Neutrophil (primary cell): ENCODE measurements around the gene STT3B.

Experiments used
- H3K27ac ChIP-seq: fragments of 200-600 bp; sonication (generic); 2 replicates; pipeline ENCODE4 v1.5.1; 2016; ENCODE audit warnings: mild to moderate bottlenecking, moderate library complexity
- H3K27me3 ChIP-seq: fragments of 200-600 bp; sonication (generic); 2 replicates; pipeline ENCODE4 v1.6.0; 2016; ENCODE audit warnings: mild to moderate bottlenecking
- H3K36me3 ChIP-seq: fragments of 200-600 bp; sonication (generic); 2 replicates; pipeline ENCODE4 v1.5.1; 2017
- H3K4me1 ChIP-seq, 2 experiments: fragments of 200-600 bp in 1 of 2; sonication (generic) in 1 of 2; 1 replicate in 1 of 2; 2 replicates in 1 of 2; pipeline versions ENCODE4 v1.5.1 to v1.6.1; 2013 to 2016; ENCODE audit warnings: low read depth in 1 of 2, low read length in 1 of 2, mild to moderate bottlenecking in 1 of 2, moderate library complexity in 1 of 2; ENCODE audit not compliant: control insufficient read depth in 1 of 2, insufficient read depth in 1 of 2
- H3K4me3 ChIP-seq, 2 experiments: fragments of 200-600 bp in 1 of 2; sonication (generic) in 1 of 2; 1 replicate in 1 of 2; 2 replicates in 1 of 2; pipeline ENCODE4 v1.5.1; 2013 to 2016; ENCODE audit warnings: low read depth in 1 of 2, low read length in 1 of 2, mild to moderate bottlenecking in 1 of 2, moderate library complexity in 1 of 2
- H3K9me3 ChIP-seq: fragments of 200-600 bp; sonication (generic); 2 replicates; pipeline ENCODE4 v1.5.1; 2016
- CTCF ChIP-seq: fragments of 200-600 bp; sonication (generic); IDR thresholded peaks from 2 replicates; pipeline ENCODE4 v1.5.1; 2016; ENCODE audit warnings: antibody characterized with exemption

Gene STT3B

GRCh38 chr3:31659246-31659645, 126.5 kb downstream of the STT3B start:
- Histone ChIP-seq H3K4me3 (no peak overlapping the region), H3K27ac (no peak overlapping the region), H3K27me3 (no peaks in the 10 kb centered on the region), H3K4me1 (no peaks in the 10 kb centered on the region), H3K9me3 (no peaks in the 10 kb centered on the region), H3K36me3 (no peaks in the 10 kb centered on the region)
- TF ChIP-seq CTCF = no peak

DNA sequence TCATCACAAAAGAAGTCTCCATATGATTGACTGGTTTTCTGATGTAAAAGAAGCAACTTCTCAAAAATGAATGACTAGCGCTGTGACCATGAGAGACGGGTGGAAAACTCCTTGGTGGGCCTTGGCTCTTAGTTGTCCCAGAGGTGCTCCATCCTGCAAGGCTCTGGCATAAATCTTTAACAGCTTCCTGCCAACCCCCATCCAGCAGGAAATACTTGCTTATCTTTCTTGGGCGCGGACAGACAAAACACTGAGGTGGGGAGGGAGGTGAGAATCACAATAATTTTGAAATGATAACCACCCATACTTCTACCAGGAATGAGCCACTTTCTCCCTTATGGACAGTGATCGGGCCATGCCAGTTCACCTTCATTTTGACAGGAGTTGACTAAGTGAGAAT, 128.6 kb downstream of the STT3B start:
- H3K9me3 ChIP-seq = no peaks in the 10 kb centered on the region
- no peak overlapping the region for H3K4me3 ChIP-seq
- H3K27ac ChIP-seq = no peak overlapping the region
- no peak for TF ChIP-seq CTCF
- H3K4me1 ChIP-seq = no peaks in the 10 kb centered on the region
- no peaks in the 10 kb centered on the region for H3K36me3 ChIP-seq
- H3K27me3 ChIP-seq = no peaks in the 10 kb centered on the region

DNA sequence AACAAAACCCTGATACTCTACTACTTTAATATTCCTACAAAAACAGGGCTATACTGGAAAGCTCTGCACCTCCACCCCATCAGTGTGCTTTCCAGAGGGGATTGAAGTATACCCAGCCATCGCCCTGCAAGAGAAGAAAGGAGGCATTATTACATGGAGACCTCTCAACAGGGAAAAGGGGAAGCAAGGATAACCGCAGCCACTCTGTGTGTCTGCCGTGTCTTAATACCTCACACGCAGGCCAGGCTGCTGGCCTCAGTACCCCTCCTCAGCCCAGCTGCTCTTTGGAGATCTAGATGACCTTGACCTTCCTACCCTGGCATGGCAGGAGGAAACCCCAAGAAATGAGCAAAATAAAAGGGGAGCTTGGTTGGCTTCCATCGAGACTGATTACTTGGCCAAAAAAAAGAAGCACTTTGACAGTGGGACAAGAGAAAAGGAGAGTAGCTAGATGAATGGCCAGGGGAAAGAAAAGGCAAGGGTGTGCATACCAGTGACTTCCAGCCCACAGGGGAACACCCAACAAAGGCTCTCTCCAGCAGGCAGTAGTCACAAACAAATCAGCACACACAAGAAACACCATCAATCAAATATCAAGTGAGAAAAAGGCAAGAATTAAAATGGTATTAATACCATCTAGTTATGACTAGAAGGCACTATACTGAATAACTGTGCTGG, 129.4 kb downstream of the STT3B start:
- no peak overlapping the region for H3K4me3 ChIP-seq
- TF ChIP-seq CTCF = no peak
- no peaks in the 10 kb centered on the region for H3K4me1 ChIP-seq
- no peaks in the 10 kb centered on the region for H3K36me3 ChIP-seq
- no peak overlapping the region for H3K27ac ChIP-seq
- no peaks in the 10 kb centered on the region for H3K27me3 ChIP-seq
- no peaks in the 10 kb centered on the region for H3K9me3 ChIP-seq

- no peaks in the 10 kb centered on the region for H3K4me1 ChIP-seq
- no peaks in the 10 kb centered on the region for H3K36me3 ChIP-seq
- no peak overlapping the region for H3K4me3 ChIP-seq
- no peak for TF ChIP-seq CTCF
- H3K27me3 ChIP-seq = no peaks in the 10 kb centered on the region
- H3K9me3 ChIP-seq = no peaks in the 10 kb centered on the region
- no peak overlapping the region for H3K27ac ChIP-seq
These were observed 131.3 kb downstream of the STT3B start for GRCh38 chr3:31664031-31664430.

GRCh38 chr3:31667582-31667981, 134.9 kb downstream of the STT3B start:
- no peaks in the 10 kb centered on the region for H3K4me1 ChIP-seq
- no peak overlapping the region for H3K4me3 ChIP-seq
- no peak overlapping the region for H3K27ac ChIP-seq
- H3K9me3 ChIP-seq = no peaks in the 10 kb centered on the region
- no peak for TF ChIP-seq CTCF
- no peaks in the 10 kb centered on the region for H3K27me3 ChIP-seq
- no peaks in the 10 kb centered on the region for H3K36me3 ChIP-seq
